CMK (cell line): ENCODE results near the gene TBC1D24.
"Not testable (repeated sequence)": the region's sequence is repeated elsewhere in the genome, so short reads cannot be mapped to it uniquely, and the experiment has no call there.

Experiments used
- DNase-seq: peaks from one replicate; pipeline ENCODE4 v3.0.0-alpha.2; 2010; ENCODE audit warnings: low read depth

Gene TBC1D24

DNA sequence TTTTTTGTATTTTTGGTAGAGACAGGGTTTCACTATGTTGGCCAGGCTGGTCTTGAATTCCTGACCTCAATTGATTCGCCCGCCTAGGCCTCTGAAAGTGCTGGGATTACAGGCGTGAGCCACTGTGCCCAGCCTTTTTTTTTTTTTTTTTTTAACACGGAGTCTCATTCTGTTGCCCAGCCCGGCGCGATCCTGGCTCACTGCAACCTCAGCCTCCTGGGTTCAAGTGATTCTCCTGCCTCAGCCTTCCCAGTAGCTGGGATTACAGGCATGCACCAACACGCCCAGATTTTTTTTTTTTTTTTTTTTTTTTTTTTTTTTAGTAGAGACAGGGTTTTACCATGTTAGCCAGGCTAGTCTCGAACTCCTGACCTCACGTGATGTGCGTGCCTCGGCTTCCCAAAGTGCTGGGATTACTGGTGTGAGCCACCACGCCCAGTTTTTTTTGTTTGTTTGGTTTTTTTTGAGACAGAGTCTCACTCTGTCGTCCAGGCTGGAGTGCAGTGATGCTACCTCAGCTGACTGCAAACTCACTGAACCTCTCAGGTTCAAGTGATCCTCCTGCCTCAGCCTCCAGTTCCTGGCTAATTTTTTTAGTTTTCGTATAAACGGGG is 58.3 kb downstream of the TBC1D24 start:
- not testable (repeated sequence) for DNase-seq

DNA sequence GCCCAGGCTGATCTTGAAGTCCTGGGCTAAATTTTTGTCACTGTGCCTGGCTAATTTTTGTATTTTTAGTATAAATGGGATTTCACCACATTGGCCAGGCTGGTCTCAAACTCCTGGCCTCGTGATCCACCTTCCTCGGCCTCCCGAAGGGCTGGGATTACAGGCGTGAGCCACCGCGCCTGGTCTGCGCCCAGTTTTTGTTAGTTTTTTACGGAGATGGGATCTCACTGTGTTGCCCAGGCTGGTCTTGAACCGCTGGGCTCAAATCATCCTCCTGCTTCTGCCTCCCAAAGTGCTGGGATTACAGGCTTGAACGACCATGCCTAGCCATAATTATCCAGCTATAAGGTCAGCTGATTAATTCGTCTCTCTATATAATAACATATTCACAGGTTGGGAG is 59.0 kb downstream of the TBC1D24 start:
- no peak for DNase-seq

GRCh38 chr16:2534335-2534734 is 59.4 kb downstream of the TBC1D24 start:
- DNase-seq, result not testable (repeated sequence)

DNA sequence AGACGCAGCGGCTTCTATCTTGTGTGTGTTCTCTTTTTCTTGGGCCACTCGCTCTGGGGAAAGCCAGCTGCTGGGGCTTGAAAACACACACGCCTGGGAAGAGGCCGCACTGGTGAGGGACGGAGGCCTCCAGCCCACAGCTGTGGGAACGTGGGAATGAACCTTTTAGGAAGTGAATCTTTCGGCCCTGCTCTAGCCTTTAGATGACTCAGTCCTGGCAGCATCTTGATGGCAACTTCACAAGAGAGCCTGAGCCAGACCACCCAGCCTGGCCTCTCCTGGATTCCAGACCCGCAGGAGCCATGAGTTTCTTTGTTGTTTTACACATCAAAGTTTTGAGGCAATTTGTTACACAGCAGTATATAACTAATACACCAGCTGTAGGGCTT is 60.7 kb downstream of the TBC1D24 start:
- DNase-seq, result no peak

GRCh38 chr16:2537451-2538379 is 62.8 kb downstream of the TBC1D24 start, which contains the start of gene PDPK1:
TSS of gene PDPK1 (plus strand) at chr16:2538021. CDS start at chr16:2538113, 92 bp downstream.
- peak; percentile 73 for DNase-seq

DNA sequence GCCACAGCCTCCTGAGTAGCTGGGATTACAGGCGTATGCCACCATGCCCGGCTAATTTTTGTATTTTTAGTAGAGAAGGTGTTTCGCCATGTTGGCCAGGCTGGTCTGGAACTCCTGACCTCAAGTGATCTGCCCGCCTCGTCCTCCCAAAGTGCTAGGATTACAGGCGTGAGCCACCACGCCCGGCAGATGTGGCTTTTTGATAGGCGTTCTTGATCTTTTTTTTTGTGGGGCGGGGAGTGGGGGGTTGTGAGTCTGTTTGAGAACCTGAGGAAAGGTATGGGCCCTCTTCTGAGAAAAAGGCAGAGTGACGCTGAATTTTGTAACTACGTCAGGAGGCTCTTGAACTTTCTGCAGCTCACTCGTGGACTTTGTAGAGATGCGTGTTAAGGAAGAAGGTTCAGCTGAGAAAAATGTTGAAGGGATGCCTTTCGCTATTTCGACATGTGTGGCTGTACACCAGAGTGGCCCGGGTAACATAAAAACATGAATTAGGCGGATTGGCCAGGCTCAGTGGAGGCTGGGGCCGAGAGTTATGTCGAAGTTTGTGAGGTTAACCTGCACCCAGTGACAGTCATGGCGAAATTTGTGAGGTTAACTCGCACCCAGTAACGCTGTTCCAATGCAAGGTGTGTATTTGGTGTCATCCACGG is 64.4 kb downstream of the TBC1D24 start:
- not testable (repeated sequence) for DNase-seq

DNA sequence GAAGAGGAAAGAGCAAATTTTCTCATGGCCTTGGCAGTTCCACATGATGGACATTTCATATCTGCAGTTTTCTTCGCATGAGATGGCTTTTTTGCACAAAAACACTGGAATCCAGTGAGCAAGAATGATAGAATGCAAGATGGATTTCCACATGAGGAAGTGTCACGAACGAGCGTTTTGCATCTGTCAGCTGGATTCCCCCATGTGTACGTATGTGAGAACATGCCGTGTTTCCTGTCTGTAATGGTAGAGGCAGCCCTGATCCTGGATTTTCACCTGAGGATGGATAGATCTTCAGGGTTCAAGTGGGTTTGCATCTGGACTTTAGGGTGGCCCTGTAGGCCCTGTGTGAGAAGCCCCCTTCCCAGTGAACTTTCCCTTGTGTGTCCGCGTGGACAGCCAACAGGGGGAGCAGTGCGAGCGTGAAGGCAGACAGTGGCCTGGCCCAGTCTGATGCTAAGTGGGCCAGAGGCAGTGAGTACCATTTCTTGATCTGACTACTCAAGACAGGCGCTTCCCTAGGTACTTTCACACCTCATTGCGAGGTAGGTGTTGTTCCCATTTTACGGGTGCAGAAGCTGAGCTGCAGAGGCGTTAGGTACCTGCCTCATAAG is 65.0 kb downstream of the TBC1D24 start:
- not testable (repeated sequence) for DNase-seq

DNA sequence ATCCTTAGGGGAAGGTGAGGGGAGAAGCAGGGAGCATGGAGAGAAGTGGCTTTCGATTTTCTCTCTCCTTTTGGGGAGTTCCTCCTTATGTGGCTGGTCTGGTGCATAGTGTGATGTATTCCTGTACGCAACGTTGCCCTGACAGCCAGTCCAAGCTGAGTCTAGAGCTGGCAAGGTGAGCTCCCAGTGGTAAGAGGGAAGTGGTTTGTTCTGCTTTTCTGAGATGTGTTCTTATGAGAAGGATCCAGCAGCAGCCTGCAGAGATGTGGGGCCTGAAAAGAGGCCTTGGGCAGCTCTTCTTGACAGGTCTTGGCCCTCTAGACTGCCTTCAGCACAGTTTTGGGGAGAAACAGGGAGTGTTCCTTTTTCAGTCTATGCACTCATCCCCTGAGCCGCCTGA is 66.0 kb downstream of the TBC1D24 start:
- not testable (repeated sequence) for DNase-seq

DNA sequence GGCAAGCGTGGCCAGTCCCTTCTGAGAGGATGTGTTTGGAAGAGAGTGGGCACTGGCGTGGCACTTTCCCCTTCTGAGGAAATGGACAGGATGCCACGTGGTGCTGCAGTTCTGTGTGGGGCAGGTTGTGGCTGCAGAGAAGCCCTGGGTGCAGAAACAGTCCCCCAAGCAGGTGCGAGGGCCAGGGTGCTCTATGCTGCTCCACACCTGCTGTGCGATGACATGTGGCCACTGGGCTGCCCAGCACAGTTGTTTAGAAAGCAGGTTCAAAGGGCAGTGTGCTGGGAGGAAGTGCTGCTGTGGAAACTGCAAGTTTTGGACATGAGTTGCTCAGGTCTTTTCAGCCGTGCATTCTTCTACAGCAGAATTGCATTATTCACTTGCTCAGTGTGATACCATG is 66.5 kb downstream of the TBC1D24 start:
- DNase-seq, result not testable (repeated sequence)

DNA sequence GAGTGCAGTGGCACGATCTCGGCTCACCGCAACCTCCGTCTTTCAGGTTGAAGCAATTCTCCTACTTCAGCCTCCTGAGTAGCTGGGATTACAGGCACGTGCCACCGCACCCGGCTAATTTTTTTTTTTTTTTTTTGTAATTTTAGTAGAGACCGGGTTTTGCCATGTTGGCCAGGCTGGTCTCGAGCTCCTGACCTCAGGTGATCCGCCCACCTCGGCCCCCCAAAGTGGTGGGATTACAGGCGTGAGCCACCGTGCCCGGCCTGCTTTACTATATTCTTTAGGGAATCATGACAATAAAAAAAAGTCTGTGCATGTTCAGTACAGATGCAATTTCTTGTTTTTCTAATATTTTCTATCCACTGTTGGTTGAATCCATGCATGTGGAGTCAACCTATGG is 68.8 kb downstream of the TBC1D24 start:
- not testable (repeated sequence) for DNase-seq

GRCh38 chr16:2550283-2550878 is 75.5 kb downstream of the TBC1D24 start:
- not testable (repeated sequence) for DNase-seq

- not testable (repeated sequence) for DNase-seq
Measured at GRCh38 chr16:2551420-2551889, 76.5 kb downstream of the TBC1D24 start.

- DNase-seq, result not testable (repeated sequence)
Measured at GRCh38 chr16:2554709-2555425, 79.9 kb downstream of the TBC1D24 start.
